ENCODE results near the gene PAK6.

PAK6 gene

DNA sequence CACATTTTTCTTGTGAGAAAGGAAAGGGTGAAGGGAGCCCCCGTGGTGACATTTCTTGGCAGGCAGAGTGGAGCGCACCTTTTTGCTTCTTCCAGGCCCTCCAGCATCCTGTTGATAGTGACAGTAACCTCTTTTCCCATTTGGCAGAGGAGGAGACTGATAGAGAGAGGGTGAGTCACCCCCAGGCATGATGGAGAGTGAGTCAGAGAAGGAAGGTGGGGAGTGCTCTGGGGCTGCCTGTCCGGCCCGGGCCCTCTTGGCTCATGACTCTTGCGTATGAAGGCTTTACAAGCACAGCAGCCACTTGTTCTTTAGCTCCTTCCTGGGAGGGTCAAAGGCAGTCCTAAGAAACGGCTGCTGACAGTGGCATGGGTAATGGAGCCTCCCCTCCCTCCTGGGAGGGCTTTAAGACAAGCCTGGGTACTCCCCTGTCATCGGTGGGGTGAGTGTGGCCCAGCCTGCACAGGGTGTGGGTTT lies 28.0 kb downstream of the PAK6 start:
- Histone ChIP-seq H3K27ac (no peak overlapping the region), H3K36me3 (no peaks in the 10 kb centered on the region), H3K4me3 (ENCODE audit: low read depth in 1 of 2, low read length in 1 of 2) (no peak overlapping the region), H3K27me3 (no peaks in the 10 kb centered on the region), H3K9me3 (no peaks in the 10 kb centered on the region), H3K4me1 (ENCODE audit: control insufficient read depth in 1 of 2, insufficient read depth in 1 of 2, low read depth in 1 of 2, low read length in 1 of 2) (no peaks in the 10 kb centered on the region)
- TF ChIP-seq, protein P1, sequence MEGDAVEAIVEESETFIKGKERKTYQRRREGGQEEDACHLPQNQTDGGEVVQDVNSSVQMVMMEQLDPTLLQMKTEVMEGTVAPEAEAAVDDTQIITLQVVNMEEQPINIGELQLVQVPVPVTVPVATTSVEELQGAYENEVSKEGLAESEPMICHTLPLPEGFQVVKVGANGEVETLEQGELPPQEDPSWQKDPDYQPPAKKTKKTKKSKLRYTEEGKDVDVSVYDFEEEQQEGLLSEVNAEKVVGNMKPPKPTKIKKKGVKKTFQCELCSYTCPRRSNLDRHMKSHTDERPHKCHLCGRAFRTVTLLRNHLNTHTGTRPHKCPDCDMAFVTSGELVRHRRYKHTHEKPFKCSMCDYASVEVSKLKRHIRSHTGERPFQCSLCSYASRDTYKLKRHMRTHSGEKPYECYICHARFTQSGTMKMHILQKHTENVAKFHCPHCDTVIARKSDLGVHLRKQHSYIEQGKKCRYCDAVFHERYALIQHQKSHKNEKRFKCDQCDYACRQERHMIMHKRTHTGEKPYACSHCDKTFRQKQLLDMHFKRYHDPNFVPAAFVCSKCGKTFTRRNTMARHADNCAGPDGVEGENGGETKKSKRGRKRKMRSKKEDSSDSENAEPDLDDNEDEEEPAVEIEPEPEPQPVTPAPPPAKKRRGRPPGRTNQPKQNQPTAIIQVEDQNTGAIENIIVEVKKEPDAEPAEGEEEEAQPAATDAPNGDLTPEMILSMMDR (IDR thresholded peaks at IDR 0.05) = no peak

DNA sequence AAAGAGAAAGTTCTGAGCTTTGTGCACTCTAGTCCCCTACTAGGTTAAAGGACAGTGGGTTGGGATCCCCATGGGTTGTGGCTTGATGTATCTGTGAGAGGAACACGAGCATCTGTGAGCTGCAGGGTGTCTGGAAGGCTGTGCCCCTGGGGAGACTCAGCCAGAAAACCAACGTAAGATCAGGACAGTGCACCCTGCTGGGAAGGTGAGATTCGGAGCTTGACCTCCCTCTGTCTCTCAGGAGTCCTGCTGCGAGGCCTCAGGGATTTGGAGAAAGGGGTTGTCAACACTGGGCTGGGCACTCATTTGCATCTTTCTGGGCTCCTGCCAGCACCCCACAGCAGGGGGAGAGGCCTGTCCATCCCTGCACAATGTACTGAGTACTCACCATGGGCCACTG lies 28.8 kb downstream of the PAK6 start:
- H3K36me3 ChIP-seq = no peaks in the 10 kb centered on the region
- TF ChIP-seq, protein P1 (IDR thresholded peaks at IDR 0.05) = no peak

DNA sequence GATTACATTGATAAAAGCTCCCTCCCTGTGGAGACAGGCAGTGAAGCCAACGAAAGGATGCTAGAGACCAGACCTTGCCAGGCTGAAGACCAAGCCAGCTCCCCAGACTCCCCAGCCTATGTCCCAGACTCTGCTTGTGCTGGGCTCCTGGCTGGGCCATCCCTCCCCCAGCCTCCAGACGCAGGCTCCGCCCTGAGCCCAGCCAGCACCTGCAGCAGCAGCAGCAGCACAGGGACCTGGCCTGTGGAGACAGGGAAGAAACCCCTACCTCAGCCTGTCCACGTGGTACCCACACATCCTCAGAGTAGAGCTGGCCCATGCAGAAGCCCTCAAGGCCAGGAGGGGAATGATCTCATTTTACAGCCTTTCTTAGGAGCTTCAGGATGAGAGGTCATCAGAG lies 30.7 kb downstream of the PAK6 start:
- Histone ChIP-seq H3K36me3 (no peaks in the 10 kb centered on the region), H3K9me3 (no peaks in the 10 kb centered on the region), H3K4me3 (ENCODE audit: low read depth in 1 of 2, low read length in 1 of 2) (no peak overlapping the region), H3K27ac (no peak overlapping the region), H3K4me1 (ENCODE audit: control insufficient read depth in 1 of 2, insufficient read depth in 1 of 2, low read depth in 1 of 2, low read length in 1 of 2) (peaks cover 0 to 2% of the 10 kb centered on the region in 2 experiments), H3K27me3 (no peaks in the 10 kb centered on the region)
- TF ChIP-seq, protein P1 (IDR thresholded peaks at IDR 0.05) = no peak

More for the DNA sequence above, 28.8 kb downstream of the PAK6 start:
- Histone ChIP-seq H3K9me3 (no peaks in the 10 kb centered on the region), H3K27ac (no peak overlapping the region), H3K4me1 (ENCODE audit: control insufficient read depth in 1 of 2, insufficient read depth in 1 of 2, low read depth in 1 of 2, low read length in 1 of 2) (no peaks in the 10 kb centered on the region), H3K27me3 (no peaks in the 10 kb centered on the region), H3K4me3 (ENCODE audit: low read depth in 1 of 2, low read length in 1 of 2) (no peak overlapping the region)

DNA sequence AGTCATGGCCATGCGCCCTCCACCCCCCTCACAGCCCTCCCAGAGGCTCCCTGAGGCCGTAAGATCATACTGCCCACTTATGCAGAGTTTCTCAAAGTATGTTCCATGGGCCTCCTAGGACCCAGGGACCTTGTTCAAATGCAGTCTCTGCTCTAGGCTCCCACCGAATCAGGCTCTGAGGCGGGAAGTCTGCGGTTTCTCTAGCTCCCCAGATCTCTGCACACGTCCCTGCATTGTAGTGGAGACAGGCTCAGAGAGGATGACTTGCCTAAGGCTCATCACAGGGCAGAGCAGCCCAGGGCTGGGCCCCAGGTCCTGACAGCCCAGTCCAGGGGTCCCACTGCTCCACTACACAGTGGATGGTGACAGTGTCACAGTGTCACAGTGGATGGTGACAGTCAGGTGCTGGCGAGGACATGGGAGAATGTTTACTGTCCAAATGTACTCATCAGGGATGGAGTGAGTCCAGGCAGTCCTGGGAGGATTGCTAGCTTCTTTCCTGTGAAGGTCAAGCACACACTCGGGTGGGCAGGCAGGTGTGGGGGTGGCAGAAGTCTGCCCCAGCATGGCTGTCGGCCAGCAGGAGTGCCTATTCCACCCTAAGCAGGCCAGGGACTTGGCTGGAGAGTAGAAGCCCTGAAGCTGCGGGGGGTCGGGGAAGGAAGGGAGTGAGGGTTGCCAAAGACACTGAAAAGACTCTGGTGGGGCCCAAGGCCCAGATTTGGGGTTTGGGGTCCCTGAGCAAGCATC lies 31.6 kb downstream of the PAK6 start:
- Histone ChIP-seq H3K4me1 (ENCODE audit: control insufficient read depth in 1 of 2, insufficient read depth in 1 of 2, low read depth in 1 of 2, low read length in 1 of 2) (peaks cover 0 to 5% of the 10 kb centered on the region in 2 experiments), H3K4me3 (ENCODE audit: low read depth in 1 of 2, low read length in 1 of 2) (no peak overlapping the region), H3K9me3 (no peaks in the 10 kb centered on the region), H3K36me3 (no peaks in the 10 kb centered on the region), H3K27ac (no peak overlapping the region), H3K27me3 (no peaks in the 10 kb centered on the region)
- TF ChIP-seq, protein P1 (IDR thresholded peaks at IDR 0.05) = no peak

DNA sequence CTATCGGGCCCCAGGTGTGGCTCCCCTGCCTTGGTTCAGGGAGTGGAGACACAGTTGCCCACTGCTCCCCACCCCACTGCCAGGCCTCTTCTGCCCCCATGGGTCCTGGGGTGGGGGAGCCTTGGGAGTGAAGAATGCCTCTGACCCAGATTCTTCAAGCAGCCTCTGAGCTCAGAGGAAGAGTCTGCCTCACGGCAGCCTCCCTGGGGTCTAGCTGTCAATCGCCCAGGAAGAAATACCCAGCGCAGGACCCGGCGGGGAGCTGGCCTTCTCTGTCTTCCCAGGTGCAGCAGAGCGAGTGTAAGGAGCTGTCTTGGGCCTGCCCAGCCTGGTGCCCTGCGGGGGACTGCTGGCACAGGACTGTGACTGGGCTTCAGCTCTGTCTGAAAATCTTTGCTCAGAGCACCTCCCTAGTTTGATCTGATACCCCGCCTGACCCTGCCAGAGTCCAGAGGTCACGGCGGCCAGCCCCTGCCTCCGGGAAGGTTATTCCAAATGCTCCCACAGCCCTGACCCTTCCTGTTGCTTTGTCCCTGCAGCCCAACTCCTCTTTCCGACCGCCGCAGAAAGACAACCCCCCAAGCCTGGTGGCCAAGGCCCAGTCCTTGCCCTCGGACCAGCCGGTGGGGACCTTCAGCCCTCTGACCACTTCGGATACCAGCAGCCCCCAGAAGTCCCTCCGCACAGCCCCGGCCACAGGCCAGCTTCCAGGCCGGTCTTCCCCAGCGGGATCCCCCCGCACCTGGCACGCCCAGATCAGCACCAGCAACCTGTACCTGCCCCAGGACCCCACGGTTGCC lies 33.0 kb downstream of the PAK6 start:
- peaks cover 0 to 5% of the 10 kb centered on the region in 2 experiments for H3K4me1 ChIP-seq (ENCODE audit: control insufficient read depth in 1 of 2, insufficient read depth in 1 of 2, low read depth in 1 of 2, low read length in 1 of 2)

More for the DNA sequence above, 33.0 kb downstream of the PAK6 start:
- TF ChIP-seq, protein P1 (IDR thresholded peaks at IDR 0.05) = no peak
- Histone ChIP-seq H3K27me3 (peaks cover under 1% of the 10 kb centered on the region), H3K27ac (no peak overlapping the region), H3K4me3 (ENCODE audit: low read depth in 1 of 2, low read length in 1 of 2) (no peak overlapping the region), H3K36me3 (no peaks in the 10 kb centered on the region), H3K9me3 (no peaks in the 10 kb centered on the region)

Data from neutrophil (primary cell).